ENCODE measurements around the gene DNAH2. TPM values are rescaled to one million over a fixed set of nuclear protein-coding genes. Genes with fewer than 3 reads are reported as not detected.

Gene DNAH2
- polyA plus RNA-seq, 1 of the 3 experiments (the other 2 are of a cell fraction), result 0.13 TPM

DNA sequence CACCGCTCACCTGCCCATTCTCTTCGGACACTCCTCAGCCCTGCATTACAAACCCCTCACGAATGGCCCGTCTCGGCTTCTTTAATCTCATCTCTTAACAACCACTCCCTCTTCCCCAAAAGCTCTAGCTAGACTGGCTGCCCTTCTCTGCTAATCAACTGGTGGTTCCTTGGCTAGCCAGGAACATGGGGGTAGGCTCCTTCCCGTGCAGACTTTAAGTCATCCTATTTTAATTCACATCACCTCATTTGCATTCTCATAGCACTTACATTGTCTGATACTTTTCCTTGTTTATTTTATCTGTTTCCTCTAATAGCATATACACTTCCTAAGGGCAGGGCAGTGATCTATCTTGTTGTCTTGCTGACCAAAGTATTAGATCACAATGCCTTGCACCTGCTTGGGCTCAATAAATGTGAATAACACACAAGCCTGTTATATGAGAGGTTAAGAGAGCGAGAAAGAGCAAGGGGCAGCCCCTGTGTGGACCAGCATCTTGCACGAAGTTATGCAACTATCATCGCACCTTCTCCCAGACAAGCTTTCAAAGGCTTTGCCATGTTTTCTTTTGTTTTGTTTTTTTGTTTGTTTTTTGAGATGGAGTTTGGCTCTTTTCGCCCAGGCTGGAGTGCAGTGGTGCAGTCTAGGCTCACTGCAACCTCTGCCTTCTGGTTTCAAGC lies 40.0 kb upstream of the DNAH2 start:
- Histone ChIP-seq H3K9me3 (no peaks in the 10 kb centered on the region), H3K79me2 (ENCODE audit: insufficient read depth) (peaks cover 54% of the 10 kb centered on the region), H3K4me1 (ENCODE audit: control insufficient read depth in 1 of 2, insufficient read depth in 2 of 2, low read depth in 1 of 2, low read length in 1 of 2) (no peaks in the 10 kb centered on the region), H3F3A (replicated peaks; ENCODE audit: insufficient read depth) (no peaks in the 10 kb centered on the region), H3K9me2 (no peaks in the 10 kb centered on the region), H3K27me3 (ENCODE audit: insufficient read depth) (no peaks in the 10 kb centered on the region), H3K36me3 (replicated peaks in 1 of 2; ENCODE audit: control insufficient read depth in 1 of 2, insufficient read depth in 2 of 2, low read length in 1 of 2) (peaks cover 27 to 33% of the 10 kb centered on the region in 2 experiments), H3K4me3 (ENCODE audit: low read depth in 2 of 2, low read length in 1 of 2) (no peak overlapping the region), H3K4me2 (no peak overlapping the region), H2AFZ (ENCODE audit: low read depth) (no peak overlapping the region), H3K9ac (no peak overlapping the region), H3K27ac (ENCODE audit: low read depth in 2 of 2, low read length in 1 of 2) (no peak overlapping the region), H4K20me1 (ENCODE audit: insufficient read depth) (no peaks in the 10 kb centered on the region; the same call in 1 of the 2 replicates)
- WGBS (ENCODE audit: low lambda C conversion rate), result 94% methylated on average over 10 of the region's 10 CpGs
- ChIA-PET CTCF (interaction anchor here (0.9 to 1.4 kb wide), 4 partner anchors 10 to 88 kb away, joined by 3 to 4 read pairs (median 3); partner anchors contain the start of gene WRAP53), POLR2A (no interaction called here)
- TF ChIP-seq ZBTB33 (IDR thresholded peaks at IDR 0.05; ENCODE audit: borderline replicate concordance, low read depth) (no peak), REST (IDR thresholded peaks at IDR 0.05; ENCODE audit: low read depth, low read length) (no peak), MXI1 (IDR thresholded peaks at IDR 0.05; ENCODE audit: low read depth, low read length) (no peak), EP300 (IDR thresholded peaks at IDR 0.05; ENCODE audit: borderline replicate concordance in 1 of 2, low read depth in 1 of 2, low read length in 1 of 2) (no peak), TCF12 (IDR thresholded peaks at IDR 0.05) (no peak)
- TF ChIP-seq, protein P1, sequence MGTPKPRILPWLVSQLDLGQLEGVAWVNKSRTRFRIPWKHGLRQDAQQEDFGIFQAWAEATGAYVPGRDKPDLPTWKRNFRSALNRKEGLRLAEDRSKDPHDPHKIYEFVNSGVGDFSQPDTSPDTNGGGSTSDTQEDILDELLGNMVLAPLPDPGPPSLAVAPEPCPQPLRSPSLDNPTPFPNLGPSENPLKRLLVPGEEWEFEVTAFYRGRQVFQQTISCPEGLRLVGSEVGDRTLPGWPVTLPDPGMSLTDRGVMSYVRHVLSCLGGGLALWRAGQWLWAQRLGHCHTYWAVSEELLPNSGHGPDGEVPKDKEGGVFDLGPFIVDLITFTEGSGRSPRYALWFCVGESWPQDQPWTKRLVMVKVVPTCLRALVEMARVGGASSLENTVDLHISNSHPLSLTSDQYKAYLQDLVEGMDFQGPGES (IDR thresholded peaks at IDR 0.05; ENCODE audit: low read depth, low read length), result no peak
- DNase-seq, result no peak

Data from SK-N-SH (cell line).